ENCODE results near the gene GPSM1.
"Not testable (repeated sequence)": the region's sequence is repeated elsewhere in the genome, so short reads cannot be mapped to it uniquely, and the experiment has no call there.

Gene GPSM1

GRCh38 chr9:136318111-136318775 is 9.1 kb upstream of the GPSM1 start:
- no peak for DNase-seq (ENCODE audit: low spot score)

- DNase-seq (ENCODE audit: low spot score) = no peak
Observed at GRCh38 chr9:136318776-136319241, 8.5 kb upstream of the GPSM1 start.

- not testable (repeated sequence) for DNase-seq (ENCODE audit: low spot score)
Observed at GRCh38 chr9:136319244-136319643, 8.1 kb upstream of the GPSM1 start.

GRCh38 chr9:136319955-136320354 is 7.4 kb upstream of the GPSM1 start:
- not testable (repeated sequence) for DNase-seq (ENCODE audit: low spot score)

GRCh38 chr9:136320972-136321371 is 6.4 kb upstream of the GPSM1 start:
- not testable (repeated sequence) for DNase-seq (ENCODE audit: low spot score)

GRCh38 chr9:136321561-136321960 is 5.8 kb upstream of the GPSM1 start:
- no peak for DNase-seq (ENCODE audit: low spot score)

- no peak for DNase-seq (ENCODE audit: low spot score)
Observed at GRCh38 chr9:136322756-136323330, 4.5 kb upstream of the GPSM1 start.

- no peak for DNase-seq (ENCODE audit: low spot score)
Observed at GRCh38 chr9:136323371-136323789, 4.0 kb upstream of the GPSM1 start.

- DNase-seq (ENCODE audit: low spot score) = no peak
Observed at GRCh38 chr9:136324501-136325300, 2.6 kb upstream of the GPSM1 start.

GRCh38 chr9:136325358-136325757 is 2.0 kb upstream of the GPSM1 start:
- no peak for DNase-seq (ENCODE audit: low spot score)

- DNase-seq (ENCODE audit: low spot score) = no peak
Observed at GRCh38 chr9:136326061-136326760, 1.1 kb upstream of the GPSM1 start.

GRCh38 chr9:136326761-136327303 is 507 bp upstream of the GPSM1 start:
- DNase-seq (ENCODE audit: low spot score) = no peak

GRCh38 chr9:136328011-136328621 is 777 bp downstream of the GPSM1 start:
- DNase-seq (ENCODE audit: low spot score) = no peak

GRCh38 chr9:136328622-136329041 is 1.3 kb downstream of the GPSM1 start:
- DNase-seq (ENCODE audit: low spot score) = no peak

- no peak for DNase-seq (ENCODE audit: low spot score)
Observed at GRCh38 chr9:136329211-136329627, 1.9 kb downstream of the GPSM1 start.

- DNase-seq (ENCODE audit: low spot score) = no peak
Observed at GRCh38 chr9:136329636-136330405, 2.5 kb downstream of the GPSM1 start.

- DNase-seq (ENCODE audit: low spot score) = no peak
Observed at GRCh38 chr9:136330406-136330990, 3.2 kb downstream of the GPSM1 start.

GRCh38 chr9:136331030-136331429 is 3.7 kb downstream of the GPSM1 start:
- DNase-seq (ENCODE audit: low spot score) = no peak

GRCh38 chr9:136331556-136332481 is 4.5 kb downstream of the GPSM1 start:
- DNase-seq (ENCODE audit: low spot score) = no peak
